HUES6 (cell line): ENCODE data around the gene HLA-C.

ENCODE experiments used
- H3K27ac ChIP-seq: 2 replicates; pipeline ENCODE4 v1.7.0; 2013; ENCODE audit warnings: low read depth, mild to moderate bottlenecking, low read length, inconsistent platforms
- H3K27me3 ChIP-seq: 2 replicates; pipeline ENCODE4 v1.6.1; 2013; ENCODE audit warnings: low read length; ENCODE audit not compliant: control insufficient read depth, insufficient read depth
- H3K36me3 ChIP-seq: 2 replicates; pipeline ENCODE4 v1.6.1; 2013; ENCODE audit warnings: low read length; ENCODE audit not compliant: control insufficient read depth, insufficient read depth
- H3K4me1 ChIP-seq: 2 replicates; pipeline ENCODE4 v1.6.1; 2013; ENCODE audit warnings: low read length; ENCODE audit not compliant: control insufficient read depth, insufficient read depth
- H3K4me3 ChIP-seq: 2 replicates; pipeline ENCODE4 v1.5.1; 2013; ENCODE audit warnings: low read depth, low read length
- H3K9ac ChIP-seq: one replicate; pipeline ENCODE4 v1.6.1; 2013; ENCODE audit warnings: mild to moderate bottlenecking, low read length
- H3K9me3 ChIP-seq: 2 replicates; pipeline ENCODE4 v1.6.1; 2013; ENCODE audit warnings: low read depth, low read length; ENCODE audit not compliant: control insufficient read depth, insufficient read depth

The HLA-C gene

DNA sequence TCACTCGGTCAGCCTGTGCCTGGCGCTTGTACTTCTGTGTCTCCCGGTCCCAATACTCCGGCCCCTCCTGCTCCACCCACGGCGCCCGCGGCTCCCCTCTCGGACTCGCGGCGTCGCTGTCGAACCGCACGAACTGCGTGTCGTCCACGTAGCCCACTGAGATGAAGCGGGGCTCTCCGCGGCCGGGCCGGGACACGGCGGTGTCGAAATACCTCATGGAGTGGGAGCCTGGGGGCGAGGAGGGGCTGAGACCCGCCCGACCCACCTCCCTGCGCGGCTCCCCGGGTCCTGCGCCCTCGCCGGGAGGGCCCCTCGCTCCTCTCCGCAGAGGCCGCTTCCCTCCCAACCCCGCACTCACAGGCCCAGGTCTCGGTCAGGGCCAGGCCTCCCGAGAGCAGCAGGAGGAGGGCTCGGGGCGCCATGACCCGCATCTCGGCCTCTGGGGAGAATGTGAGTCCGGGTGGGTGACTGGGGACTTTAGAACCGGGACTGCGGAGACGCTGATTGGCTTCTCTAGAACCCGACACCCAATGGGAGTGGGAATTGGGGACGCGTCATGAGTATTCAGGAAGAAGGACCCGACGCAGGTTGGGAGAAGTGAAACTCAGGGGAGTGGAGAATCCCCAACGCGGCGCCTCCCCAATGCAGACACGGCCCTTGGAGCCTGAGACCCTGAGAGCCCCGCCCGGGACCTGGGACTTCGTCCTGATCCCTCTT lies at the start of gene HLA-C:
TSS of gene HLA-C (minus strand) at position 452 of the 717 bp plus-strand sequence. CDS start at position 431, 21 bp downstream.
- Histone ChIP-seq H3K9ac (peak within 1 kb of the TSS; percentile 56), H3K36me3 (peaks cover 27% of the 10 kb centered on the region), H3K27ac (peak within 1 kb of the TSS; percentile 48; the same call in 1 of the 2 replicates), H3K4me3 (peak within 1 kb of the TSS; percentile 90), H3K9me3 (no peaks in the 10 kb centered on the region), H3K27me3 (peaks cover 36% of the 10 kb centered on the region), H3K4me1 (peaks cover 4% of the 10 kb centered on the region; the same call in 1 of the 2 replicates)

GRCh38 chr6:31321005-31321707 lies 49.3 kb upstream of the HLA-C start:
- no peaks in the 10 kb centered on the region for H3K9me3 ChIP-seq
- peaks cover 6% of the 10 kb centered on the region; the same call in 1 of the 2 replicates for H3K27me3 ChIP-seq
- no peak overlapping the region for H3K9ac ChIP-seq
- H3K4me3 ChIP-seq, result no peak overlapping the region
- no peaks in the 10 kb centered on the region for H3K36me3 ChIP-seq
- H3K27ac ChIP-seq, result no peak overlapping the region
- H3K4me1 ChIP-seq, result no peaks in the 10 kb centered on the region

- Histone ChIP-seq H3K27ac (no peak overlapping the region), H3K27me3 (peaks cover 15% of the 10 kb centered on the region), H3K36me3 (no peaks in the 10 kb centered on the region), H3K4me1 (no peaks in the 10 kb centered on the region), H3K9me3 (no peaks in the 10 kb centered on the region), H3K9ac (no peak overlapping the region), H3K4me3 (no peak overlapping the region)
Observed at GRCh38 chr6:31317036-31317435, 45.1 kb upstream of the HLA-C start.

- Histone ChIP-seq H3K4me1 (peaks cover 5% of the 10 kb centered on the region; the same call in 1 of the 2 replicates), H3K27ac (no peak overlapping the region), H3K9ac (no peak overlapping the region), H3K4me3 (no peak overlapping the region), H3K9me3 (no peaks in the 10 kb centered on the region), H3K27me3 (peaks cover 69% of the 10 kb centered on the region), H3K36me3 (no peaks in the 10 kb centered on the region)
Observed at GRCh38 chr6:31309641-31310040, 37.7 kb upstream of the HLA-C start.

- peaks cover 74% of the 10 kb centered on the region for H3K27me3 ChIP-seq
- no peaks in the 10 kb centered on the region for H3K9me3 ChIP-seq
- H3K4me1 ChIP-seq, result peaks cover 5% of the 10 kb centered on the region; the same call in 1 of the 2 replicates
- peak overlapping the region; percentile 89 for H3K4me3 ChIP-seq
- no peak overlapping the region for H3K9ac ChIP-seq
- H3K36me3 ChIP-seq, result no peaks in the 10 kb centered on the region
- H3K27ac ChIP-seq, result no peak overlapping the region
Observed at GRCh38 chr6:31308845-31309175, 36.9 kb upstream of the HLA-C start.

DNA sequence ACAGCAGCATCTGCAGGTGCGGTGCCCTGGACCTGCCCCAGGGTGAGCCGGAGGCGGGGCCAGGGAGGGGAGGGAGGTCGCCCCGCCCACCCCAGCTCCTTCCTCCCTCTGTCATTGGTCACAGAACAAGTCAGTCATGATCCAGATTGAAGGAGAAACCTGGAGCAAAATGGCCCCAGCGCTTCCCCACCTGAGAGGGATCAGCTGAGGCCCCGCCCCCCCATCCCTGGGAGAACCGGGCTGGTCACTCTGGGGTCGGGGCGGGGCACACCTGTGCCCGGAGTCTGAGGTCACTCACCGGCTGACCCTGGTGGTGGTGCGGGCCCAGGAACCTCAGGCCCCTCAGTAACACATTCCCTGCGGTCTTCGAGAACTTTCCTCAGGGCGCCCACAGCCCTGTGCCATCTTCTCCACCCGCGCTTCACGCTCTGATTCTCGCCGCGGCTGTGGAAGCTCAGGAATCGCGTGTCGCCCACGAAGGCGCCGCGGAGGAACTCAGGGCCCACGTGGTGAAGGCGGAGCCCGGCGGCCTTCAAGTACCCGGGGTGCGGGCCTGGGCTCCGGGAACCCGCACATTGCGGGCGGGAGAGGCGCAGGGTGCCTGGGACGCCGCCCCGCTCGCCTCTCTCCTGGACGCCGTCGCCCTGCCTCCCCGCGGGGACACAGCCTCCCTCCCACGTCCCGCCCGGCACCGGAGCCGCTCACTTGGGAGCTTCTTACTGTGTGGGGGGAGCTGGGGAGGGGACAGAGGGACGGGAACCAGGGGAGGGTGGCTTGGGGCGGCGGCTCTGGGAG lies 36.4 kb upstream of the HLA-C start:
- no peak overlapping the region for H3K27ac ChIP-seq
- H3K9me3 ChIP-seq, result no peaks in the 10 kb centered on the region
- H3K4me1 ChIP-seq, result peaks cover 5% of the 10 kb centered on the region; the same call in 1 of the 2 replicates
- H3K9ac ChIP-seq, result peak overlapping the region; percentile 66
- peak overlapping the region; percentile 89 for H3K4me3 ChIP-seq
- peaks cover 80% of the 10 kb centered on the region for H3K27me3 ChIP-seq
- H3K36me3 ChIP-seq, result no peaks in the 10 kb centered on the region

GRCh38 chr6:31307669-31308049 lies 35.8 kb upstream of the HLA-C start:
- Histone ChIP-seq H3K27me3 (peaks cover 79% of the 10 kb centered on the region), H3K4me1 (peaks cover 5% of the 10 kb centered on the region; the same call in 1 of the 2 replicates), H3K9me3 (no peaks in the 10 kb centered on the region), H3K36me3 (no peaks in the 10 kb centered on the region), H3K27ac (no peak overlapping the region), H3K9ac (no peak overlapping the region), H3K4me3 (peak overlapping the region; percentile 58)

- Histone ChIP-seq H3K27ac (no peak overlapping the region), H3K4me3 (no peak overlapping the region), H3K27me3 (peaks cover 79% of the 10 kb centered on the region), H3K9me3 (no peaks in the 10 kb centered on the region), H3K36me3 (no peaks in the 10 kb centered on the region), H3K9ac (no peak overlapping the region), H3K4me1 (peaks cover 5% of the 10 kb centered on the region; the same call in 1 of the 2 replicates)
Observed at GRCh38 chr6:31305703-31306219, 33.9 kb upstream of the HLA-C start.

- no peaks in the 10 kb centered on the region for H3K36me3 ChIP-seq
- no peak overlapping the region for H3K9ac ChIP-seq
- no peak overlapping the region for H3K4me3 ChIP-seq
- H3K9me3 ChIP-seq, result no peaks in the 10 kb centered on the region
- no peak overlapping the region for H3K27ac ChIP-seq
- H3K27me3 ChIP-seq, result peaks cover 80% of the 10 kb centered on the region
- peaks cover 5% of the 10 kb centered on the region; the same call in 1 of the 2 replicates for H3K4me1 ChIP-seq
Observed at GRCh38 chr6:31304683-31305082, 32.8 kb upstream of the HLA-C start.

GRCh38 chr6:31300797-31301196 lies 28.9 kb upstream of the HLA-C start:
- Histone ChIP-seq H3K4me3 (no peak overlapping the region), H3K36me3 (no peaks in the 10 kb centered on the region), H3K9me3 (no peaks in the 10 kb centered on the region), H3K9ac (no peak overlapping the region), H3K27ac (no peak overlapping the region), H3K27me3 (peaks cover 60% of the 10 kb centered on the region), H3K4me1 (no peaks in the 10 kb centered on the region)
